ENCODE data around the gene GNA12. TPM values are rescaled to one million over a fixed set of nuclear protein-coding genes. Genes with fewer than 3 reads are reported as not detected.

The GNA12 gene
- total RNA-seq, 1 donor from 2014 or later = 68.6 TPM

DNA sequence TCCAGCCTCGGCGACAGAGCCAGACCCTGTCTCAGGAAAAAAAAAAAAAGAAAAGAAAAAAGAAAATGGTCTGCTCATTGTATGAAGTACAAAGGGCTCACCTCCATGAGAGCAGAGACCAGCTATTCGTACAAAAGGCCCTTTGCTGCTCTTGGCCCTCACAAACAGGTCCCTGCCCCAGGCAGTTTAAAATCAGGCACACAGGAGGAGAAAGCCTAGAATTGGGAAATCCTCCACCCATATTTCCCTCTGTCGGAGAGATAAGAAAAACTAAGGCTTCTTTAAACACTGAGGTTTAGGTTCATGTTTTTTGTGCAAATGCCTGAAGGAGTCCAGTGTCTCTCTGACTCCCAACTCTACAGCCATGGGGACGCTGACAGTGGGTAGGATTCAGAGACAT is 15.1 kb downstream of the GNA12 start:
- H3K4me1 Mint-ChIP-seq (ENCODE audit: low read depth) = peaks cover 30% of the 10 kb centered on the region
- no peaks in the 10 kb centered on the region for H3K27me3 Mint-ChIP-seq
- no peak overlapping the region for H3K4me3 Mint-ChIP-seq (ENCODE audit: low read depth)
- no peak for TF ChIP-seq CTCF (IDR thresholded peaks at IDR 0.05; ENCODE audit: unreplicated experiment)
- H3K9me3 Mint-ChIP-seq (ENCODE audit: low read depth) = peaks cover 3% of the 10 kb centered on the region
- no peak for DNase-seq (ENCODE audit: low spot score, unreplicated experiment)
- no peak overlapping the region for H3K27ac Mint-ChIP-seq
- H3K36me3 Mint-ChIP-seq (ENCODE audit: insufficient read depth) = peaks cover 14% of the 10 kb centered on the region

GRCh38 chr7:2826771-2827170 is 17.3 kb downstream of the GNA12 start:
- H3K4me1 Mint-ChIP-seq (ENCODE audit: low read depth) = peaks cover 33% of the 10 kb centered on the region
- TF ChIP-seq CTCF (IDR thresholded peaks at IDR 0.05; ENCODE audit: unreplicated experiment) = no peak
- no peak for DNase-seq (ENCODE audit: low spot score, unreplicated experiment)
- no peaks in the 10 kb centered on the region for H3K27me3 Mint-ChIP-seq
- no peak overlapping the region for H3K27ac Mint-ChIP-seq
- H3K9me3 Mint-ChIP-seq (ENCODE audit: low read depth) = peaks cover 3% of the 10 kb centered on the region
- no peak overlapping the region for H3K4me3 Mint-ChIP-seq (ENCODE audit: low read depth)
- H3K36me3 Mint-ChIP-seq (ENCODE audit: insufficient read depth) = peaks cover 15% of the 10 kb centered on the region

GRCh38 chr7:2825559-2826227 is 18.4 kb downstream of the GNA12 start:
- Mint-ChIP-seq H3K27ac (peak overlapping the region; percentile 20), H3K27me3 (no peaks in the 10 kb centered on the region), H3K9me3 (ENCODE audit: low read depth) (peaks cover 3% of the 10 kb centered on the region), H3K36me3 (ENCODE audit: insufficient read depth) (peaks cover 13% of the 10 kb centered on the region), H3K4me1 (ENCODE audit: low read depth) (peaks cover 36% of the 10 kb centered on the region), H3K4me3 (ENCODE audit: low read depth) (no peak overlapping the region)
- DNase-seq (ENCODE audit: low spot score, unreplicated experiment) = no peak
- TF ChIP-seq CTCF (IDR thresholded peaks at IDR 0.05; ENCODE audit: unreplicated experiment) = no peak

GRCh38 chr7:2824678-2825461 is 19.2 kb downstream of the GNA12 start:
- Mint-ChIP-seq H3K36me3 (ENCODE audit: insufficient read depth) (peaks cover 13% of the 10 kb centered on the region), H3K4me3 (ENCODE audit: low read depth) (no peak overlapping the region), H3K9me3 (ENCODE audit: low read depth) (peaks cover 3% of the 10 kb centered on the region), H3K4me1 (ENCODE audit: low read depth) (peaks cover 34% of the 10 kb centered on the region), H3K27me3 (no peaks in the 10 kb centered on the region), H3K27ac (no peak overlapping the region)
- TF ChIP-seq CTCF (IDR thresholded peaks at IDR 0.05; ENCODE audit: unreplicated experiment) = no peak
- no peak for DNase-seq (ENCODE audit: low spot score, unreplicated experiment)

- no peaks in the 10 kb centered on the region for H3K27me3 Mint-ChIP-seq
- peaks cover 3% of the 10 kb centered on the region for H3K9me3 Mint-ChIP-seq (ENCODE audit: low read depth)
- H3K4me1 Mint-ChIP-seq (ENCODE audit: low read depth) = peaks cover 35% of the 10 kb centered on the region
- no peak for TF ChIP-seq CTCF (IDR thresholded peaks at IDR 0.05; ENCODE audit: unreplicated experiment)
- DNase-seq (ENCODE audit: low spot score, unreplicated experiment) = no peak
- H3K4me3 Mint-ChIP-seq (ENCODE audit: low read depth) = no peak overlapping the region
- peaks cover 13% of the 10 kb centered on the region for H3K36me3 Mint-ChIP-seq (ENCODE audit: insufficient read depth)
- peak overlapping the region; percentile 17 for H3K27ac Mint-ChIP-seq
Measured at GRCh38 chr7:2824026-2824677, 20.0 kb downstream of the GNA12 start.

Measured in progenitor cell of endocrine pancreas (in vitro differentiated cells).